RCC 7860 (cell line): ENCODE data around the gene ZNF415.
"Not testable (repeated sequence)": the region's sequence is repeated elsewhere in the genome, so short reads cannot be mapped to it uniquely, and the experiment has no call there.

Experiments used
- DNase-seq: peaks from one replicate; pipeline ENCODE4 v3.0.0-alpha.2; 2015; ENCODE audit warnings: low spot score
- FAIRE-seq: peaks from 2 replicates; lab custom pipeline; 2012; peaks lifted over from hg19 to GRCh38; lab: Jason Lieb, UNC

ZNF415 gene

DNA sequence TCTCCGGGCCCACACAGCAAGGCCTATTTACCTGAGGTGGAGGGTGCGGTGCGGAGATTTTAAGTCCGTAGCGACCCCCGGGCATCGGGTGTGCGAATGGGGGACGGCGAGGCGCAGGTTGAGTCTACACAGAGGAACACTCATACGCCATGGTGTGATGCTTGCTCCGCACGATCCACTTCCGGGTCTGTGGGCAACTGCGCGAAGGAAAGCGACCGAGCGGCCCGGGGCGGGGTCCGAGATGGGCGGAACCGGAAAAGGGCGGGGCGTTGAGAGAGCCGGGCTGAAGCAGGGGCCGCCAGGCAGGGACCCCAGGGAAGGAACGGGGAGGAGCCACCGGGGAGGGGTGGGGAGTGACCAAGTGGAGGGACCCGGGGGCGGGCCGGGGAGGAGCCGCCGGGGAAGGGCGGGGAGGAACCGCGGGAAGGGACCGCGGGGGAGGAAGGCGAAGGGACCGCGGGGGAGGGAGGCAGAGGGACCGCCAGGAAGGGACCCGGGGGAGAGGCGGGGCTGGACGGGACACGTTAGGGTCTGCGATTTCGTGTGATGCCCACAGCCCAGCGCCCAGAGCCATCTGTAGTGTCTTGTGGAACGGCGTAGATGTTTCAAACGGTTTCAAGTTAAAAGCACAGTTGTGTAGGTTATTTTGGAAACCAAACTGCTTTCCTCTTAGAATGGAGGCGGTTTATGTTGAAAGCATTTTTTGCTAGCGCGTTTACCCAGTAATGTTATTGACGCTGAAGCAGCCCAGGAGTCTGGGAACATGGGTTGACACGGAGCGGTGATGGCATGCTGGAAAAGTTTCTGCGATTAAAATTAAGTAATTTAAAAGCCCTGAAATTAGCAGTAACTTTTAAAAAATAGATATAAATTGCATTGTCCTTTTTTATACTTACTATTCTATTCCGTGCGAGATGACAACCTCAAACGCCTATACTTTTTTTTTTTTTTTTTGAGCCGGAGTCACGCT lies 29.2 kb downstream of the ZNF415 start, which contains the start of gene ZNF160:
ZNF160 (minus strand) TSS at position 189 of the 970 bp plus-strand sequence. CDS start 17,146 bp downstream, outside the sequence.
- DNase-seq (peak; percentile 81), FAIRE-seq (peak; percentile 42)

DNA sequence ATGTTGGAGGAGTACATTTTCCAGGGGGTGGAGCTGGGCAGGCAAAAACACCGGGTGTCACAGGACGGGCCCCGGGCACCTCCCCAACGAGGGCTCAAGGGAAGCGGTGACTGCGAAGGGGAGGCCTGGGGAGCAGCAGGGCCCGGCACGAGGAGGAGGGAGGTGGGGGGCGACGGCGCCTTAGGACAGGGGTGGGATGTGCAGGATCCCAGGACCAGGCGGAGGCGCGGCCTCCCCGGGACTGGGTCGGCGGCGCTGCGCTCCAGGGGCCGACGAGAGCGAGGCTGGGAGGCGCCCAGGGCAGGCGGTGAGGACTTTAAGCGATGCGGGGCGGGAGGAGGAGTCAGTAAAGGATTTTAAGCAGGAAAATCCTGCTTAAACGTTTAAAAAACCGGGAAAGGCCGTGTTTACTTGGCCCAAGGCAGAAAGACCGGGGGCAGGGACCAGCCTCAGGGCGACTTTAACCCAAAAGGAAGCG lies 29.9 kb downstream of the ZNF415 start:
- FAIRE-seq, result no peak
- no peak for DNase-seq

DNA sequence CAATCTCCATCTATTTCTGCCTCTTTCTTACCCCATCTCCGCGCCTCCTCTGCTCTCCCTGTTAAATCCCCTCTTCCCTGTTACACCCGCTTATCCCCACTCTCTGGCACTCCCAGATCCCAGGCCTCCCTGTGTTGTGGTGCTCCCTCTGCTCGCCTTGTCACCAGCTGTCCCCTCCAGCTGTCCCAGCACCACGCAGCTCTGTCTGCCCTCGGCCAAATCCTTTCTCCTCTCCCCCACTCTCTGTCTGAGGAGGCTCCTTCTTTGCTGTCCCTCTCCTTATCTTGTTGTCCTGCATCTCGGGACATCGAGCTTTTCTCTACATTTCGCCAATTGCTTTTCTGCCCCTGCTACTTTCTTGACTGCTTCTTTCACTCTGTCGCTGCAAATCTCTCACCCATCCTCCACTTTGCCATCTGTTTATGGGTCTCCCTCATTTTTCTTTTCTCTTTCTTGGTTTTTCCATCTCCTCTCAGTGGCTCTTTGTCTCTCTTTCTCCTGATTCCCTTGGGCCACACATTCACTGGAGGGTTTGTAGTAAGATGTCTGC lies 30.4 kb downstream of the ZNF415 start:
- DNase-seq, result no peak
- no peak for FAIRE-seq

DNA sequence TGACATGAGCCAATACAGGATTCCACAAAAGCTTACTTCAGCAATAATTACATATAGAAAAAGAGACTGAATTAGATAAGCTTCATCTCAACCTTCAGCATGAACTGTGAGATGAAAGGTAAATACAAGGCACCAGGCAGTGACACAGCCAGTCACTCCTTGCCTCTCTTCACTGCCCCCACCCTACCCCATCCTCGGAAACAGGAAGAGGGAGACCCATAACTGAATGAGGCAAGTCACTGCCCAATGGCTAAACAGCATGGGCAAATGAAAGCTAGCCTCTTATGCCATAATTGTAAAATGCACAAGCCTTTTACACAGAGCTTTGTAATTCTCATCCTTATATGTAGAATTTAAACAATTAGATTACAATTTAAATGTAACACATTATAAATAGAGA lies 31.2 kb downstream of the ZNF415 start:
- FAIRE-seq, result no peak
- DNase-seq, result no peak

DNA sequence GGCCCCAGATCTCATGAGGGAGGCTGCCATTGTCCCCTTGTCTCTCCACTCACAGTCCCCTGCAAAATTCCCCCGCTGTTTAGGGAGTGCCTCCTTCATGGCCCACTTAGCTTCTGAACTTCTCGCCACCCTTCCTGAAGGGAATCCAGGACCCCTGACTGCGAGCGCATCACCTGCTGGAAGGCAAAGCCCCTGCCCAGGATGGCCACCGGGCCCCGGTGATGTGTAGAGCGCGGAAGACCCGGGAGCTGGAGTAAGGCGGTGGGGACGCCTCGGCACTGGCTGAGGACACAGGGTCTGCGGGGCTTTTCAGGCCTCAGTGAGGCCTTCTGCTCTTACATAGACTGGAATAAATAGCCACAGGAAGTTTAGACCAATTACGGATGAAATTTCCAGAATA lies 34.1 kb downstream of the ZNF415 start:
- not testable (repeated sequence) for FAIRE-seq

DNA sequence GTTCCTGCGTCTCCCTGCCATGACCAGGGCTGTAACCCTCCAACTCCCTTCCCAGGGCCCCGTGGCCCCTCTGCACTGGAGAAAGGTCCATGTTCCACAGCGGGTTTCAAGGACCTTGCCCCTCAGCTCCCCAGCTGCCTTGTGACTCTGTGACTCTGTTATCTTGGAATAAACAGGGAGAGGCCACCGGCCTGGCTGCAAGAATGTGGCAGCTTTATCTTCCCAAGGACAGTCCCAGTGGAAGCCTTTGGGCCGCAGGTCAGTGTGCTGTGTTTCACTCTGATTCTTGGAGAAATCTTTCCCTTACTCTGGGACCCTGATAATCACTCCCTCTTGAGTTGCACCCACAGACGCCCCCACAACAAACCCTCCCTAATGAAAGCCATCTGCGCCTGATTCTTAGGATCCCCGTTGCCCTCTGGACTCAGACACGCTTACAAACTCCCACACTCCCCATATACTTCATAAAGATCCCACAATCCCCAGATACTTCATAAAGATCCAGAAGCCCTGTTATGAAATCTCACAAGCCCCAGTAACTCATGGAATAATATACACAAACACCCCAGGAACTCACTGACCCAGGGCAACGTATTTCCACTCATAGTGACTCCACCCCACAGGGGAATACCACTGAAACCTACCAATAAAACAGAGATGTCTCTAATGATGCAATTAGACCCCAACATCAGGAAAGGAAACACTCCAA lies 35.6 kb downstream of the ZNF415 start:
- not testable (repeated sequence) for DNase-seq, FAIRE-seq

More for the DNA sequence above, 34.1 kb downstream of the ZNF415 start:
- DNase-seq, result not testable (repeated sequence)

DNA sequence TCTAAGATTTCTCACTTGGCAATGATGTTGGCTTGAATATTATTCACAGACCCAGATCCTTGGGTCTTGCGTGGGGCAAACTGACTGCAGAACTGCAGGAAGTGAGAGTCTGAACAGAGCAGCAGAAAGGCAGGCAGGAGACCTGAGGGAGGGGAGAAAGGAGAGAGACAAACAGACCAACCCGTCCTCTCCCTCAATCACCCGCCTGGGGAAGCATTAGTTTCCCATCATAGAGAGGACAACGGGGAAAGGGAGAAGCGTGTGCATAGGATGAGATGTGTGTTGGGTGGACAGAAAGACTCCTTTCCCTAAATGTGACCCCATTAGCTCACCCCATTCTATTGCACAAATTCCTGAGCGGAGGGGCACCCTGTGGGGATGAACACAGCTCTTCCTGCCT lies 36.1 kb downstream of the ZNF415 start:
- FAIRE-seq, DNase-seq: not testable (repeated sequence)

DNA sequence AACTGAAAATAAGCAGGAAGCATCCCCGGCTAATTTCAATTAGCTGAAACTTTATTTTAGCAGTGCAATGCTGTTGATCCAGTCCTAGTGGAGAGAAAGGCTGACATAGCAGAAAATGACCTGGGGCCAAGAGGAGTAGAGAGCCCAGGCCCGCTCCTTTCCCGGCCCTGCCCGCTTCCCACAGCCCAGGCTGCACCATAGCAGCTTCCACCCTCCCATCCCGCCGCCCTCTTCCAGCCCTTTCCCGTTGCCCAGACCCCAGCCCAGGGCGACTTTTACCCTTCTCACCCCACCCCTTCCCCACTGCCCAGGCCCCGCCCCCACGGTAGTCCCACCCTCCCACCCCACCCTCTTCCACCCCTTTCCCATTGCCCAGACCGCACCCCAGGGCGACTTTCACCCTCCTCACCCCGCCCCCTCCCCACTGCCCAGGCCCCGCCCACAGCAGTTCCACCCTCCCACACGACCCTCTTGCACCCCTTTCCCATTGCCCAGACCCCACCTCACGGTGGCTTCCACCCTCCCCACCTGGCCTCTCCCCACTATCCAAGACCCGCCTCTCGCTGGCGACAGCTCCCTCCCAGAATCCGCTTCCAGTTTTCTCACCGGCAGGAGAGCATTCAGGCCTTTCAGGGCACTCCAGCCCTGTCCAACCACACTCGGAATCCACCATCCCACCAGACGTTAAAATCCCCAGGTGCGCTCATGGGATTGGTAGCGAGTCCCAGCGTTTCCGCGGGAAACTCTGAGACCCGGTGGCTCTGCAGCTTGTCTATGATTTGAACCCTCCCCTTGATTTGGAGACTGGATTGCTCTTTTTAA lies 37.7 kb downstream of the ZNF415 start:
- FAIRE-seq (no peak), DNase-seq (no peak)

DNA sequence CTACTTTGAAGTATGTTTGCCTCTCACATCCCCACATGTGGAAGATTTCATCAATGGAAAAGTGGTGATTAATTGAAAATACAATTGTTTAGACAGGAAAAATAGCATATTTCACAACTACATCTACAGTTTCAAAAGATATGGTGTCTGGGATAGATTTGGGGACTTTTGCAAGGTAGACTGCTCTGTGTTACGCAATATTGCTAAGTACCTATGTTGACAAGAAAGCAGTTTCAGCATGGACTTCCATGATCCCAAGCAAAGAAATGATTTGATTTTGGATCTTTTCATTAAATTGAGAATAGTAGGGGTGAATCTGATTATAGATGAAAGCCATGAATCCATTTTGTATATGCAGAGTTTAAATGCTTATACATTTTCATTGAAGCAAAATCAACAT lies 40.0 kb downstream of the ZNF415 start:
- FAIRE-seq (no peak), DNase-seq (no peak)

DNA sequence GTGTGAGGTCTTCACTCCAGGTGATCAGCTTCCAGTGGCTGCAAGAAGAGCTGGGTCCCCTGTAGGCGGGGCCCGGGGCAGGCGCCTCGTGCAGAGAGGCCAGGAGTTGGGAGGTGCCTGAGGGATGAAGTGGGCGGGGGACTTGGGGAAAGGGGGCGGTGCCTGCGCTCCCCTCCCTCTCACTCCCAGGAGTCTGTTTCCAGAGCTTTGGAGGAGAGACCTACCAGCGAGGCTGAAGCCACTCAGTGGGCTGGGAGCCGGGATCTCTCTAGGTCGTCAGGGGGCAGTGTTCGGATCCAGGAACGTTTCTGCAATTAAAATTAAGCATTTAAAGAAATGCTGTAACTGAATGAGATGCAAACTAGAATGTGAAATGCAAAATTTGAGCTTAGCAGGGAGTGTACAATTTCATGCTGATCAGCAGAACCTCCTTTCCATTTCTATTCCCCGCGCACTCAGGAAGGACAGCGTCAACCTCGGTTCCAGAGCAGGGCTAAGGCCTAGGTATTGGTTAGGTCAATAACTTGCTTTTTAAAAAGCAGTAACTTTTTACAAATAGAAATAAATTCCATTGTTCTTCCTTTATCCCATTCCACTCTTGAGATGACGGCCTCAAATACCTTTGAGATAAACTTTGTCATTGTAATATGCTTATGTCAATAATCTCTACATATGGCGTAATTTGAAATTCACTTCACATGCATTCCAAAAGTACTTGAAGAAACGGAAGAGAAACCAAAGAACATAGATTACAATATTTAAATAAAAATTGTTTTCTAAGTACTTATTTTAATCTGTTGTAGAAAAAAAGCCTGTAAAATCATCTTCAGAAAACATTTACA lies 41.1 kb downstream of the ZNF415 start:
- DNase-seq (no peak), FAIRE-seq (no peak)

DNA sequence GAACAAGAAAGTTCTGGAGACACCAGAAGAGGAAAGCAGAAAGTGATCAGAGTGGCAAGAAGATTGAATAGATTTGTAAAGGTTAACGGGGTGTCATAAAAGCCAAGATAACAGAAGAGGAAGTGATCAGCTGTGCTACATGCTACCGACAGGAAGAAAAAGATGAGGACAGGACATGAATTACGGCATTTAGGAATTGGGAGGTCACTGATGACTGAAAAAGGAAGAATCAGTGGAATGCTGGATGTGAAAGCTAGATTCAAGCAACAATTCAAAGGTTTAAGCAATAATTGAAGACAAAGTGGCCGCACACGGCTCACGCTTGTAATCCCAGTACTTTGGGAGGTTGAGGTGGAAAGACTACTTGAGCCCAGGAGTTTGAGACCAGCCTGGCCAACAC lies 44.6 kb downstream of the ZNF415 start:
- no peak for DNase-seq
- FAIRE-seq, result no peak

DNA sequence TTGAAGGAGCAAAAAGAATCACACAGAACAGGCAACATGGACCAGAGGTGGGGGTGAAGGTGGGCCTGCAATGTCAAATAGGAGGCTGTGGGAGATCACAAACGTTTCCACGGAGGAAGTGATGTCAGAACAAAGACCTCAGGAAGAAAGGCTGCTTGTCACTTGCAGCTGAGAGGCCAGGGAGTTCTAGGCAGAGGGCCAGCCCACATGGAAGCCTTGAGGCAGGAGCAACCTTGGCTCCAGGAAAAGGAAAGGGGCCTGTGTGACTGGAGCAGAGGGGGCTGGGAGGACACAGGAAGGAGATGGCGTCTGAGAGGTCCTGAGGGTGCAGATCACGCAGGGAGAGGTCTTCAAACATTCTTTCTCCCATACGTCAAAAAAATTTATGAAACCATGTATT lies 45.8 kb downstream of the ZNF415 start:
- DNase-seq (no peak), FAIRE-seq (no peak)

DNA sequence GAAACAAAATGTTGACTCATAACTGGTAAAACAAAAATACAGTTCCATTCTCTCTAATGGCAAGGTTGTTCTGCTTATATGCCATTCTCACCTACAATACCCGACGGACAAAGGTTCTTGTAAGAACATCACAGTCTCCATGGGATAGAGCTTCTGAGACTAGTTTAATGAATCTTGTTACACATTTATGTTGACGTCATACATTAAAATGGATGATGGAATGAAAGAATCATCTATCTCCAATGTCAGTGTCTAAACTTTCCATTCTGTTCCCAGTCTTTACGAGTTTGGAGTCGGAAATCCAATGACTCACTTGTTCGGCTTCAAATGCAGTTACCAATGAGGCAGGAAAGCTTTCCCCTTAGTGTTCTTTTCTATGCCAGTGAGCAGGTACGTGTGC lies 47.2 kb downstream of the ZNF415 start:
- FAIRE-seq (no peak), DNase-seq (no peak)

DNA sequence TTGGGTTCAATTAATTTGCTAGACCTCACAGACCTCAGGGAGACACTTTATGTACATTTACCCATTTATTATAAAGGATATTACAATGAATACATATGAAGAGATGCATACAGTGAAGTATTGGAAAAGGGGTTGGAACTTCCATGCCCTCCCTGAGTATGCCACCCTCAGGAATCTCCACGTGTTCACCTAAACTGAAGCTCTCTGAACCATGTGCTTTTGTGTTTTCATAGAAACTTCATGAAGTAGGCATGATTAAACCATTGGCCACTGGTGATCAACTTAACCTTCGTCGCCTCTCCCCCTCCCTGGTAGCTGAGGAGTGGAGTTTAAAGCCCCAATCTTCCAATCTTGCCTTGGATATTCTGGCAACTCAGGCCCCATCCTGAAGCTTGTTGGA lies 49.8 kb downstream of the ZNF415 start:
- DNase-seq, result no peak
- FAIRE-seq, result no peak

DNA sequence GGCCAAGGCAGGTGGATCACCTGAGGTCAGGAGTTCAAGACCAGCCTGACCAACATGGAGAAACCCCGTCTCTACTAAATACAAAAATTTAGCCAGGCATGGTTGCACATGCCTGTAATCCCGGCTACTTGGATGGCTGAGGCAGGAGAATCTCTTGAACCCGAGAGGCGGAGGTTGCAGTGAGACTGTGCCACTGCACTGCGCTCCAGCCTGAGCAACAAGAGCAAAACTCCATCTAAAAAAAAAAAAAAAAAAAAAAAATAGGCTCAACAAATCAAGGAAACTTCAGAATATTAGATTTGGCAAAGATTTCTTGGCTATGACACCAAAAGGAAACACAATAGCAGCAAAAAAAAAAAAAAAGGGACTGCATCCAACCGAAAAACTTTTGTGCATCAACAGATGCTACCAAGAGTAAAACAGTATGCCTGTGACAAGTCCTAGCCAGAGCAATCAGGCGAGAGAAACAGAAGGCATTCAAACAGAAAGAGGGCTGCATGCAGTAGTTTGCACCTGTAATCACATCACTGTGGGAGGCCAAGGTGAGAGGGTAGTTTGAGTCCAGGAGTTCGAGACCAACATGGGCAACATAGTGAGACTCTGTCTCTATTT lies 53.3 kb downstream of the ZNF415 start:
- FAIRE-seq (no peak), DNase-seq (no peak)

DNA sequence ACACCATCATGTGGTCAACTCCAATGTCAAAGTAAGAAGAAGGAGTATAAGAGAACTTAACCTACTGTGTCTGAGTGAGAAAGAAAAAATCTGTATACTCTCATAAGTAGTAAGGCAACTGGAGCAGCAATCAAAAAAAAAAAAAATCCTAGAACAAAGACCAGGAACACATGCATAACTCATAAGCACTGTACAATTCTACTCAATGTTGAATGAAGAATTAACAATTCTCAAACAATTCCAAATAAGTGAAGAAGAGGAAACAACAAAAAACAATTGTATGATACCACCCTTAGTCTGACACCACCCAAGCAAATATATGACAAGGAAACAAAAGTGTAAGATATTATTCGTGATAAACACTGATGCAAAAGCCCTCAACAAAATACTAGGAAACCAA lies 54.0 kb downstream of the ZNF415 start:
- FAIRE-seq (no peak), DNase-seq (no peak)

DNA sequence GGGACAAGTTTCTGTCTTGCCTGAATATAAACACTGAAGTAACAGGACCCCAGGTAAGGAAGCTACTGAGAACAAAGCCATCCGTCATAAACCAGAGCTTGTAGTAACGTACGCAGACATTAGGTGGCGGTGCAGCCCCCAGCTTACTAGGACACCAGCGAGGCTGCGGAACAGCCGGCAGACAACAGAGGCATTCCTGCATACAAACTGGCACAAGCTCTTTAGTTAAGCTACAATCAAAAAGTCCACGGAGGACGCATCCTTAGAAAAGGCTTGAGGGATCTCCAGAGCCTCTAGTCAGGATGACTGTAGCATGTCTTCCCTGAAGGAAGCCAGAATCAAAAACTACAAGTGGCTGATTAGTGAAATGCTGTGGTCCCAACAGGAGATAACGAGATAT lies 55.7 kb downstream of the ZNF415 start:
- DNase-seq, result no peak
- FAIRE-seq, result no peak

DNA sequence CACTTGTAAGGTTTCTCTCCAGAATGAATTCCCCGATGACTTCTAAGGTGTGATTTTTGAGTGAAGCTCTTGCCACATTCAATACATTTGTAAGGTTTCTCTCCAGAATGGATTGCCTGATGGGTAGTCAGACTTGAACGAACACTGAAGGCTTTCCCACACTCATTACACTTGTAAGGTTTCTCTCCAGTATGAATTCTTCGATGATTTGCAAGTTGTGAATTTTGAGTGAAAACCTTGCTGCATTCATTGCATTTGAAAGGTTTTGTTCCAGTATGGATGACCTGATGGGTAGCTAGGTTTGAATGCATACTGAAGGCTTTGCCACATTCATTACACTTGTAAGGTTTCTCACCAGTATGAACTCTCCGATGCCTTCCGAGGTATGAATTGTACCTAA lies 63.9 kb downstream of the ZNF415 start:
- DNase-seq (no peak), FAIRE-seq (no peak)

DNA sequence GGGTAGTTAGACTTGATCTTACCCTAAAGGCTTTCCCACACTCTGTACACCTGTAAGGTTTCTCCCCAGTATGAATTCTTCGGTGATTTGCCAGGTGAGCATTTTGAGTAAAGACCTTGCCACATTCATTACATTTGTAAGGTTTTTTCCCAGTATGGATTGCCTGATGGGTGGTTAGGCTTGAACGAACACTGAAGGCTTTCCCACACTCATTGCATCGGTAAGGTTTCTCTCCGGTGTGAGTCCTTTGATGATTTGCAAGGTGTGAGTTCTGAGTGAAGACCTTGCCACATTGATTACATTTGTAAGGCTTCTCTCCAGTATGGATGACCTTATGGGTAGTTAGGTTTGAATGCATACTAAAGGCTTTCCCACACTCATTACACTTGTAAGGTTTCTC lies 64.5 kb downstream of the ZNF415 start:
- FAIRE-seq (no peak), DNase-seq (no peak)
